ENCODE data around the gene HOXC9.

The HOXC9 gene

DNA sequence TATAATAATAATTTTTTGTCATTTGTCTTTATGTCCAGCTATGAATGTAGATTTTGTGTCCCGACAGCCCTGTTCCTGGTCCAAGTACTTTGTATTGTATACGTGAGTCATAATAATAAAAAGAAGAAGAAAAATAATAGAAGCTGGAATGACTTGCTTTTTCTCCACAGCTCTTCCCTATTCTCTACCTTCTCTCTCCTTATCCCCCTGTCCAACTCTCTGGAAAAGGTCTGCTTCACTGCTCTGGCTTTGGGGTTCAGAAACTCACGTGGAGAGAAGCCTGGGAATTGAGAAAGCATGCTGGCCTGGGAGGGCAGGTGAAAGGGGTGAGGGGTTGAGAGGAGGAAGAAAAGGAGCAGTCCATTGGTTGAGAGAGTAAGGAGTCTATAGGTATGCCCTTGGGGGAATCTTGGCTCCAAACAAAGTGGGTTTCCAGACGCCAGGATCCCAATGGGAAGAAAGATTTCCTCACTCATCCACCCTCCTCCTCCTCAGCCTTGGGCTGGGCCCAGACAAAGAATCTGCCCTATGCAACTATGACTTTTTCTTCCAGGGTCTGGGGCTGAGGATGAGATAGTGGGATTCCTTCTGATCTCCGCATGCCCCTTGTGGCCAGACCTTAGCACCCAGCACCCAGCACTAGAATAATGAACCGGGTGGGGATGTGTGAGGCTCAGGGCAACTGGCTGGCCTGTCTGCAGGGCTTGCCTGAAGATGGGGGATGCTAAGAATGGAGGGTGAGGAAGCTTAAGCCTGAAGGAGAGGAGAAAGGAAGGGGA, 12.9 kb downstream of the HOXC9 start:
- DNase-seq (ENCODE audit: low read depth in 1 of 2, low spot score in 1 of 2) = no peak

DNA sequence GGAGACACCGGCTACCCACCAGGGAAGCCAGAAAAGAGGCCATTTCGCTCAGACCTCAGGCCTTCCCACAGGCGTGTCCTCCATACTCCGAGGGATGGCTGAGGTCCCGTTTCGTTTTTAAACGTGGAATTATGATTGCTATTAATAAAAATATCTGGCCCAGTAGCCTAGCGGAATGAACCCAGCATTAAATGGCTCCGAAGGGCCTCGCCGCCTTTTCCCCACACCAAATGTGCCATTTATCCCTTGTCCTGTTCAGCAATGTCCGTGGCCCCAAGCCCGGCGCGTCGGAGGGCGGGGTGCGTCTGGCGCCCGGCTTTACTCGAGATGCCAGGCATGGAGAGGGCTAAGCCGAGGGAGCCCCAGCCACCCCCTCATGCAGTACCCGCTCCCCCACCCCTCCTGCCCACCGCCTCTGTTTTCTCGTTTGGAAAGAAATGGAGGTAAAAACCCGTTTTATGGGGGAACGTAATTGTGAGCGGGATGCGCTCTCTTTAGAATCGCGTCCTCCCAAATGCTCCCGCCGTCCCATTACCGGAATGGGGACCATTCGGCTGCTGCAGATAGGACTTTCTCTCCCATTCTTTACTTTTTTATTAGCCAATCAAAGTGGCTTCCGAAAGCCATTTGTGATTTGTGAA, 14.5 kb downstream of the HOXC9 start:
- no peak for DNase-seq (ENCODE audit: low read depth in 1 of 2, low spot score in 1 of 2)

DNA sequence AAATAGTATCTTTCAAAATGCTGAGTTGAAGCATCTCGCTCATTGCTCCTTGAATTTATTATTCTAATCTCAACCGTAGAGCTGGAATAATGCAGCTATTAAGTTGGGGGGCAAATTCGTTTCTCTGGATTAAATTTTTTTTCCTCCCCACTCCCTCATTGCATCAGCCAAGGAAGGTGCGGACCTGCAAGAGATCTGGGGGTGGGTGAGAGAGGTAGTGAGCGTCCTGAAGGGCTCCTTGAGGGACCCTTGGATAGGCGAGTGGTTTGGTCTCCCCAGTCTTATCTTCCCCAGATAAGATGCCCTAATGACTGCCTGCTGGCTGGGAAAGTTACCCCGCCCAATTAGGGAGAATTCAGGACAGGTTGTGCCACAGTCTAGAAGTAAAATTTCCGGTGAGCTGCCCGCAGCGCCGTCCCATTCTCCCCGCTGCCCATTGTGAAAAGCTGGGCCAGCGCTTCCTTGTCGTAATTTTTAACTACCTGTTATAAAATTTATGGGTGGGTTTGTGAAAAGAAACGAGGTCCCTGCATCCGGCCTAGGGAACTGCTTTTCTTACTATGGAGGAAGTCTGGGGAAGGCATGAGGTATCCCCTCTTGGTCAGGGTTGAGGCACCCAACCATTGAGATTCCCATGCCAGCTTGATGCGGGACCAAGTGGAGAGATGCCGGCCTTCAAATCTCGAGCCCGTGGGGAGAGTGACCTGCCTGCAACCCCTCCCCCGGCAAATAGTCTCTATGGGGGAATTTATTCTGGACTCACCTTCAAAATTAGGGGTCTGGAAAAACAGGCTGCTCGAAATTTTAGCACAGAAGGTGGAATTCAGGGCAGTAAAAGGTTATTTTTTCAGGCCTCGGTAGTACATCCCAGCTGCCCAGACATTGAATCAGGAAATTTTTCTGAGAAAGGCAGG, 15.3 kb downstream of the HOXC9 start:
- no peak for DNase-seq (ENCODE audit: low read depth in 1 of 2, low spot score in 1 of 2)

DNA sequence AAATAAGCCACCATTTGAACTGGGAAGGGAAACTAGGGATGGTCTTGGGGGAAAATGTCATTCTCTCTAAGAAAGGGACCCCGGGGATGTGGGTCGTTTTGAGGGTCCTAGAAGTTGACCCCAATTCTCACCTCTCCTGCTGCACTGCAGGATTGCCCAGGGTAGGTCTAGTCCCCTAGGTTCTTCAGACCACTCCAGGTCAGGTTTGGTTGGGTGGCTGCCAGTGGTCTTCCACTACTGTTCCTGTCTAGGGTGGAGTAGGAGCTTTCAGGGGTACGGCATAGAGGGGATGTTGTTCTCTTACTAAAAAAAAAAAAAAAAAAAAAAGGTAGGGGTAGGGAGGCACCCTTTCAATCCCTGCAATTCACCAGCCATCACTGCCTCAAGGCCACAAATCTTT, 16.1 kb downstream of the HOXC9 start:
- no peak for DNase-seq (ENCODE audit: low read depth in 1 of 2, low spot score in 1 of 2)

DNA sequence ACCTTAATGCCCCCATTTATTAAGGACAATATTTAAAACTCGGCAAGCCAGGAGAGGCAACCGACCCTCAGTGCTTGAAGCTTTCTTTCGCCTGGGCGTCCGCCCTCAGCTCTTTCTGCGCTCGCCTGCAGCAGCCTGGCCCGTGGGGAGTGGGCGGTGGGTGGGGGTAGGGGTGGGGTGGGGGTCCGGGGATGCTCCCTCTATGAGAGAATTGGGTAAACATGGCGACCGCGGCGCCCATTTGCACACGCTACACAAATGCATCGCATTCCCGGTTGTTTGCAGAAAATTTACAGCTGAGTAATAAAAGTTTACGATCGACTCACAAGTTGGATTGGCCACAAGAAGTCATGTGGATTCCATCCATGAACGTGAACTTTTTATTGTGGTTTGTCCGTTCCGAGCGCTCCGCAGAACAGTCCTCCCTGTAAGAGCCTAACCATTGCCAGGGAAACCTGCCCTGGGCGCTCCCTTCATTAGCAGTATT, 16.6 kb downstream of the HOXC9 start:
- no peak for DNase-seq (ENCODE audit: low read depth in 1 of 2, low spot score in 1 of 2)

DNA sequence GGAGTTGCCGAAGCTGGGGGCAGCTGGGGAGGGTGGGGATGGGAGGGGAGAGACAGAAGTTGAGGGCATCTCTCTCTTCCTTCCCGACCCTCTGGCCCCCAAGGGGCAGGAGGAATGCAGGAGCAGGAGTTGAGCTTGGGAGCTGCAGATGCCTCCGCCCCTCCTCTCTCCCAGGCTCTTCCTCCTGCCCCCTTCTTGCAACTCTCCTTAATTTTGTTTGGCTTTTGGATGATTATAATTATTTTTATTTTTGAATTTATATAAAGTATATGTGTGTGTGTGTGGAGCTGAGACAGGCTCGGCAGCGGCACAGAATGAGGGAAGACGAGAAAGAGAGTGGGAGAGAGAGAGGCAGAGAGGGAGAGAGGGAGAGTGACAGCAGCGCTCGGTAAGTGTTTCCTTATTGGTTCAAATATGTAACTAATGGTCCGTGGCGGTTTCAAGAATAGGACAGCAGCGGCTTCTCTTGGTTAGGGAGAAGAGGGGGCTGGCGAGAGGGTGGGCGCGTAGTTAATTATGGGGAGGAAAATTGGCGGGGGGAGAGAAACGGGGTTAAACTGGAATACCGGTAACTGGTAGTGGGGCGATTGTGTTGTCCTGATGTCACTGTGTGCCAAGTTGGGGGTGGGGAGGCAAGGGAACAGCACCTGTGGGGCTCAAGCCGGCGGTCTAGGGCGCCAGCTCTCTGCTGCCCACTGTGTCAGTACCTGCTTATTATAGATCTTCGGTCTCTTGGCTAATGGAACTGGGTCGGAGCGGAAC, 17.2 kb downstream of the HOXC9 start:
- no peak for DNase-seq (ENCODE audit: low read depth in 1 of 2, low spot score in 1 of 2)

DNA sequence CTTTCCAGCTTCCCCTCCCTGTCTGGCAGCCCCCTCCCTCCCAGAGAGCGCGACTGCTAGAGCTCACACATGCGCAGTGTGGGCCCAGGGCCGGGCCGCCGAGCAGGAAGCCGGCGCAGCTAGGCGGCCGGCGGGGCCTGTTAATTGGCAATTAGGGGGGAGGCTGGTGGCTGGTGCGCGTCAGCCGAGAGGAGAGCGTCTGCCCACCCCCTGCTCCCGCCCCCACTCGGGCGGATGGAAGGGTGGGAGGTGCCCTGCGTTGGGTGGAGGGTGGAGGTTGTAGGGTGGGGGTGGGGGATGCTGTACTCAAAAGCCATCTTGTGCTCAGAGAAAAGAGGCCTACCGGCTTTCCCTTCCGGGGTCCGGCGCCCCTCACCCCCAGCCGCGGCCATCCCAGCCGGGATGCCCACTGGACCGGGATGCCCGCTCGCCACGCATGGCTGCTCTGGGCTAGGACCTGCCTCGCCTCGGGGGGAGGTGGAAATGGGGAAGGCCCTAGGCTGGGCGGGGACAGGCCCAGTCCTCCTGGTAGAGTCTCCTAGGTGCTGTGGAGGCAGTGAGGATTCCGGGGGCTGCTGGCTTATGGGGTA, 18.0 kb downstream of the HOXC9 start:
- peak; percentile 25 to 53 for DNase-seq (ENCODE audit: low read depth in 1 of 2, low spot score in 1 of 2)

DNA sequence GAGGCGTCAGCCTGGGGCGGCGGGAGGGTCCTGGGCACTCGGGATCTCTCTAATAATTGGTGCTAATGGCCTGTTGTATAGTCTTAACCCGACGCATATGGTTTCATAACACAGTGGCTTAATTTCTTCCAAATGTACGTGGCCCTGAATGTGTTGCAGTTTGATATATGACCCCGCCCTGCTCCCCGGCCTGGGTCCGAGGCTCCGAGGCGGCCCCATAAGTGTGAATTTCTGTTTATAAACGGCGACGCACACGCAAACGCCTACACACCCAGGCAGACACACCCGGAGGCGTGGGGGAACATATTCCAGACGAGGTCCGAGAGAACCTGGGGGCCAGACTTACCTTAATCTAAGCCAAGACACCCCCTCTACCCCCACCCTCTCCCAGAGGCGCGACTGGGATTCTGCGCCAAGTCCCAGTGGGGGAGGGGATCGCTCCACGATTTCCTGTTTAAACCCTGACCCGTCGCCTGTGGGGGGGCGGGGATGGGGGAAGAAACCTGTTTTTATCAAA, 18.6 kb downstream of the HOXC9 start:
- DNase-seq (ENCODE audit: low read depth in 1 of 2, low spot score in 1 of 2) = no peak

DNA sequence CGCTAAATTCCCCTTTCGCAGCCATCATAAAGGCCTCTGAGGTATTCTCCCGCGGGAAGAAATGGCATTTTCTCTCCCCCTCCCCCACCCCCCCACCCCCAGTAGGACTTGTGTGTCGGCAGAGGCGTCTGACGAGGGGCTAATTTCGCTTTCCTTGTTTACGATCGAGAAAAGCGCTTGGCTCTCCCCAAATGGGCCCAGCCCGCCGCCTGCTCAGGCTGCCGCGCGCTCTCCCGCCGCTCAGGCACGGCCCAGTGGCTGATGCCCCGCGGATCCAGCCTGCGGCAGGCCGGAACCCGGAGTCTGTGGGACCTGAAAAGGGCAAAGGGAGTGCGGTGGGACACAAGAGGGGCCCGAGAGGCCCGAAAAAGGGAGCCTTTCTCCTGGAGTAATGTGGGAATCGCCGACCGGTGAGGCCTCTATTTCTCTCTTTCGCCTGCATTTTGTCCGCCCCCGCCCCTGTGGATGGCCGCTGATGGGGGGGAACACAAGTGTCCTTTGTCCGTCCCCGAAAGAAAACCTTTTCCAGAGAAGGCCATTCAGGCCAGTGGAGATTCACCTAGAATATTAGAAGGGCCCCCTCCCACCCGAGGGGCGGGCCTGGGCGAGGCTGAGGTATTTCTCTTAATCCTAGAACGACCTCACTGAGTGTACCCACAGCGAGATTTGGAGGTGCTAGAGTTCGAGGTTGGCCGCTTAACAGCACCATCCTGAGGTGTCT, 19.3 kb downstream of the HOXC9 start:
- no peak for DNase-seq (ENCODE audit: low read depth in 1 of 2, low spot score in 1 of 2)

DNA sequence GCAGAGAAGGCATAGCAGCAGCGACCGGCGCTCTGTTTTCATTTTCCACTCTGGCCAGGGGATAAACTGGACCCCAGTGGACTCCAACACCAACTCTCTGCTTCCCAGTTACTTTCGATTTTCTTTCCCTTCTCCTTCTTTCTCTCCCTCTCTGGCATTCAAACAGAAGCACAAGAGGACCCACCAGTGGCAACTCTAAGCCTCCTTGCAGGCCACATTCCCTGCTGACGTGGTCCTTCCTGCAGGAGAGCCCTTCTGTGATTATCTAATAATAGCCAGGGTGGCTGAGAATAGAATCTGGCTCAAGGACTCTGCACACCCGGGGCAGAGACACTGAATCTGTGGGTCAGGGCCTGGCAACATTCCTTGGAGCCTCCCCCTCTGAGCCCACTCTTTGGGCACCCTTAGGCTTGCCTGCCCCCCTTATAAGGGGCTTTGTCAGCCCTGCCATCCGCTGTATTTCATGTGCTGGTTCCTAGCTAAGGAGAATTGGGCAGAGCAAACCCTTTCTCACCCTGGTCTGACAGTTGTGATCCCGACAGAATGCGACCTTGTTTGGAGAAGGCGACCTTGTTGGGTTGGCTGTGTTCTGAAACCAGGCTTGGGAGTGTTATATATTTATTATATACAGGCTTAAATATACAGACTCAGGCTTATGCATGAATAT, 20.1 kb downstream of the HOXC9 start:
- no peak for DNase-seq (ENCODE audit: low read depth in 1 of 2, low spot score in 1 of 2)

DNA sequence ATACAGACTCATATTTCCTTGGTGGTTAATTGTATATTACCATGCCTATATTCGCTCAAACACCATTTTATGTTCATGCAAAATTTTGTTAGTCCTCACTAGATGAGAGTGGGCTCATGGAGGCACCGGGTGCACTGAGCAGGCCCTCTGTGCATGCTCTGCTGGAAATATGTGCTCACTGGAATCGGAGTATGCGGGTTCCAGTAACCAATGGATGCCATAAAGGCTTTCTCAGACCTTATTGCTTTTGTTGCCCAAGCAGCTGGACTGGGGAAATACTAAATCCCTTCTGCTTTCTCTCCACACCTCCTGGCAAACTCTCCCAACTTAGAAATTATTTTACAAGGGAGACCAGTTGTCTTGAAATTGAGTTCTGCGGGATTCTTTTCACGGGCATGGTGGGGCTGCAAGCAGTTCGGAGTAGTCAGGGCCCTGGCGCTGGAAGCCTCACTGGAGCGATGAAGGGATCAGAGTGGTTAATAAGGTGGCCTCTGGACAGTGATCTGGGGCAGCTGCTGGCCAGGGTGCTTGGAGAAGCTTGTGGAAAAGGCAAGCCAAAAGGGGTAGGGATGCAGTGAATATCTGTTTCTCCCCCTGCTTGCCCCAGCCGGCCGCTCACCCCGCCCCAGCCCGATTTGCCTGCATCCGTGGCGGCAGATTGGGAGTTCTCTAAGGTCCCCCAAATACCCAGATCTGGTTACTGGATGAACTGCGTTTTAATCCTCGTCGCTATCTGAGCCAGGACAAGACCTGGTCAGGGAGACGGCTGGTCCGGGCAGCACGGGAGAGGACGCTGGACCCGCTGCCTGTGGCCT, 20.8 kb downstream of the HOXC9 start:
- DNase-seq (ENCODE audit: low read depth in 1 of 2, low spot score in 1 of 2) = no peak

DNA sequence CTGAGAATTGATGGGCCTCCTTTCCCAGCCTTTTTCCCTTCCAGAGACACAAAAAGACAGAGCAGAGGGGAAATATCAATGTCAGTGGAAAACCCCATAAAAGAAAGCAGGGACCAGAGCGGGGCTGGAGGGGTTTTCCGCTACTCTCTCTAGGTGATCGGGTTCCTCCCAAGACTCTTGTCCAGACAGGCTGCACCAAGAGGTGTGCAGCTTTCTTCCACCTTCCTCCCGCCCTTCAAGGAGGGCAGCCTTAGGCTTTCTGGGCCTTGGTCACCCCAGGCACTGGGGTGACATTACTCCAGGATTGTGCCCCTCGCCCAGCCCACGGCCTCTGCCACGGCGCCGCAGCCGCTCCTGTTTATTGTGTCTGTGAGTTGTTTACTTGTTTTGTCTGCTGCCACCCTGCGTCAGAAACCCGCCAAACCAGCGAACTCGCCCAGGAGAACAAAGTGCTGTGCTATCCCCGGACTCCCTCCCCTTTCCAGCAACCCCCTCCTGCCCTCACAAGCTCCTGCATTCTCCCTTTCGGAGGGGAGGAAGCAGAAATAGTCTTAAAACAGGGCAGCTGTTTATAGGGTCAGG, 21.6 kb downstream of the HOXC9 start:
- no peak for DNase-seq (ENCODE audit: low read depth in 1 of 2, low spot score in 1 of 2)

DNA sequence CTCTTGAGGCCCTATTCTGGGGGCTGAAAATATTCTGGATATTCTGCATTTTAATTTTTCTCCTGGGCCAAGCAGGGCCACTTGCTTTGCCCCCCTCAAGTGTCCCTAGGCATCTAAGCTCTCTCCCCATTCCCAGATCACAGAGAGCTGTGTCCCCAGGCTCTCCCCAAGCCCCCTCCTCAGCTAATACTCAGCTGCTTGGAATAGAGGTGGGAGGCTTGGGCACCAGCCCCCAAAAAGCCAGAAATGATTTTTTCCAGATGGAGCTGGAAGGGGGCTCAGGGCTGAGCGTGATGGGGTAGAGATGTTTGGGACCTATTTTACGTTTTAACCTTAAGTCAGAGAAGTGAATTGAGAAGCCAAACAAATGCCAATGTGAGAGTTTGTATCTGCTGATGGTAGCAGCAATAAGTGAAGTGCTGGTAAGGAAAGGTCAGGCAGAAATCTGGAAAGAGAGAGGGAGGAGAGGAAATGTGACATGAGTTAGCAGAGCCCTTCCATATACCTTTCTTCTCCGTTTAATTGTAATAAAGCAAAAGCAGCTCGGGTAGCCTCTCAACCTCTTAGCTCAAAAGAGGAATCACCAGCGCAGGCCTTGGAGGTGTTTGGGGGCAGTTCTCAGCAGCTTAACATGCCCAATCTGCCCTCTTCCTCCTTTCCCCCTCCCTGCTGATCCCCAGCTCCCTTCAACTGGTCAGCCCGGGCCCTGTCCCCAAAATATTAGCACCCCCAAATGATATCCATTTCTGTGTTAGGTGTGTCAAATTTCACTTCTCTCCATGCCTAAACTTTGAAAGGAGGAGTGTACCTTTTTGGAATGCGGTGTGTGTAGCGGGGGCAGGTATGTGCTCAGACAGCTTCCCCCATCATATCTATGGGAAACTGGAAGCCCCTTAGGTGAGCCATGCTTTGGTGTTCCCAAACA, 23.3 kb downstream of the HOXC9 start:
- no peak for DNase-seq (ENCODE audit: low read depth in 1 of 2, low spot score in 1 of 2)

DNA sequence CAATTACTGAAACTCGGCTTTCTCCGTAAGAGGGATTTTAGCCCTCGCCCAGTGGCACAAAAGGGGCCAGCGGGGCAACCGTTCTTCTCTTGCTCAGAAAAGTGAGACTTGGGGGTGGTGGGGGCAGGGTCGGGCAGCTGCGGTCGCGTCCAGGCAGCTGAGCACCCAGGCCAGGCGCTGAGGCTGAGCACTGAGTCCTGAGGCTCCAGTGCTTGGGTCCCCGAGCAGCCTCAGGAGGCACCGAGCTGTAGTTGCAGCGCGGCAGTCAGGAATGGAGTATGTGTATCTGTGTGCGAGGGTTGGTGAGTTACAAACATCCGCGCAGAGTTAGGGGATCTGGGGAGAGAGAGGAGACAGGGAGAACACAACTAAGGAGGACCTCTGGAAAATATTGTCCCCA, 24.2 kb downstream of the HOXC9 start:
- no peak for DNase-seq (ENCODE audit: low read depth in 1 of 2, low spot score in 1 of 2)

DNA sequence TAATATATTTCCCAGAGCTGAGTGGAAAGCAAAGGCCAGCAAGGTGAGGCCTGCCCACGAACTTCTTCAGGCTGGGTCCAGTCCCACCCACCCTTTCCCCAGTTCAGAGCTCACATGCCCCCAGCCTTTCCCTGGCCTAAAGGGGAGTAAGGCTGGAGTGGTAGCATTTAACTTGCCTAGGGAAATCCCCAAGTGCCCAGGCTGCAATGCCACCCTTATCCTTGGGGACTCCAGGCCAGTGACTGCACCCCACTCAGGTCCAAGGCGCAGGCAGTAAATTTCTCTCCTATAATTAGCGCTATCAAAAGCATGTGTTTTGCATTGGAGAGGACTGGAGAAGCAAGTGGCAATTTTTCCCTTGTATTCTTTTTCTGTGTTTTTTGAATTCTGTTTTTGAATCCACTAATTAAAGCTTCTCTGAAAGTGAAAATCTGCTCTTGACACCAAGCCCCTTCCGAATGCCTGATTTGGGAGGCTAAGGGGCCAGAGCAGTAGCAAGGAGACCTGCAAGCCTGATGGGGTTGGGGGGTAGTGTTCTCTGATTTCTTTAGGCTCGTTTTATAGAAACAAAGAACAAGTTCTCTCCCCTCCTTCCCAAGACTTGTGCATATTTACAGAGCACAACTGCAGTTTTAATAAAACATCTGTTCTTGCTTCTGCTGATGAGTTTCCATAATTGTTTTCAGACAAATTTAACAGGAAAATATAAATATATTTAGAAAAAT, 24.8 kb downstream of the HOXC9 start:
- no peak for DNase-seq (ENCODE audit: low read depth in 1 of 2, low spot score in 1 of 2)

Data from stimulated activated CD4-positive, alpha-beta T cell treated with anti-CD3 and anti-CD28 coated beads, Interleukin-15, amount 100 ng/mL, for 1 hour (primary cell).